Nephron progenitor cell (in vitro differentiated cells): ENCODE results near the gene HOXB3.

ENCODE experiments used
- DNase-seq: peaks from one replicate; pipeline ENCODE4 v3.0.0; 2021
- H3K27ac Mint-ChIP-seq: 2 replicates; pipeline ENCODE4 v1.8.0; 2021; ENCODE audit warnings: mild to moderate bottlenecking, moderate library complexity, mixed read lengths
- H3K27me3 Mint-ChIP-seq: 2 replicates; pipeline ENCODE4 v1.8.0; 2021; ENCODE audit warnings: mild to moderate bottlenecking, low read depth, mixed read lengths; ENCODE audit not compliant: poor library complexity
- H3K36me3 Mint-ChIP-seq: 2 replicates; pipeline ENCODE4 v1.8.0; 2021; ENCODE audit warnings: low read depth, mixed read lengths
- H3K4me1 Mint-ChIP-seq: 2 replicates; pipeline ENCODE4 v1.8.0; 2021; ENCODE audit warnings: mixed read lengths
- H3K4me3 Mint-ChIP-seq: 2 replicates; pipeline ENCODE4 v1.8.0; 2021; ENCODE audit warnings: mild to moderate bottlenecking, moderate library complexity, mixed read lengths
- H3K9me3 Mint-ChIP-seq: 2 replicates; pipeline ENCODE4 v1.8.0; 2021; ENCODE audit warnings: mild to moderate bottlenecking, moderate library complexity, mixed read lengths
- TF ChIP-seq, protein P1 (sequence below): fragments of 200-600 bp; sonication (generic); IDR thresholded peaks from 2 replicates; pipeline ENCODE4 v1.5.0; 2021; ENCODE audit warnings: antibody characterized with exemption

Gene HOXB3

GRCh38 chr17:48589831-48590606 lies at the start of gene HOXB3:
HOXB3 (minus strand) TSS chr17:48590241; CDS start chr17:48552474, 37,767 bp downstream.
- DNase-seq = peak; percentile 80

DNA sequence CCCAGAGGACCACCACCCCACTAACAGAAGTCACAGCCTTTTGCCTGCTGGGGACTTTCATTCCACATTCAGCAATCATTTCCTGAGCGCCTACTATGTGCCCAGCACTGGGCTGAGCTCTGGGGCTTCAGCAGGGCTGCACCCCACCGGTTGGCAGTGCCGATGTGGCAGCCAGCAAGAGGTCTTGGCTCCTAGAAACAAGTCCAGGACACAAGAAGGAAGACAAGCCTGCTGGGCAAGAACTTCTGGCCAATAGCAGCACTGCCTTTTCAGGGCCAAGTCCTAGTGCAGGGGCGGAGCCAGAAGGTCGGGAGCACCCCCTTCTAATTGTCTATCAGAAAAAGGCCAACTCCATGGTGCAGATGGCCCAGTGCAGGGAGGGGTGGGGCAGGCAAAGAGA lies 49.1 kb upstream of the HOXB3 start:
- H3K4me1 Mint-ChIP-seq = peaks cover 98% of the 10 kb centered on the region

More at GRCh38 chr17:48589831-48590606, at the start of gene HOXB3:
- peak within 1 kb of the TSS; percentile 99 for H3K4me3 Mint-ChIP-seq
- H3K36me3 Mint-ChIP-seq = peaks cover 99% of the 10 kb centered on the region
- H3K9me3 Mint-ChIP-seq = peaks cover 4% of the 10 kb centered on the region
- H3K27ac Mint-ChIP-seq = peak within 1 kb of the TSS; percentile 100
- H3K4me1 Mint-ChIP-seq = peaks cover 7% of the 10 kb centered on the region
- peaks cover 23% of the 10 kb centered on the region for H3K27me3 Mint-ChIP-seq
- TF ChIP-seq, protein P1, sequence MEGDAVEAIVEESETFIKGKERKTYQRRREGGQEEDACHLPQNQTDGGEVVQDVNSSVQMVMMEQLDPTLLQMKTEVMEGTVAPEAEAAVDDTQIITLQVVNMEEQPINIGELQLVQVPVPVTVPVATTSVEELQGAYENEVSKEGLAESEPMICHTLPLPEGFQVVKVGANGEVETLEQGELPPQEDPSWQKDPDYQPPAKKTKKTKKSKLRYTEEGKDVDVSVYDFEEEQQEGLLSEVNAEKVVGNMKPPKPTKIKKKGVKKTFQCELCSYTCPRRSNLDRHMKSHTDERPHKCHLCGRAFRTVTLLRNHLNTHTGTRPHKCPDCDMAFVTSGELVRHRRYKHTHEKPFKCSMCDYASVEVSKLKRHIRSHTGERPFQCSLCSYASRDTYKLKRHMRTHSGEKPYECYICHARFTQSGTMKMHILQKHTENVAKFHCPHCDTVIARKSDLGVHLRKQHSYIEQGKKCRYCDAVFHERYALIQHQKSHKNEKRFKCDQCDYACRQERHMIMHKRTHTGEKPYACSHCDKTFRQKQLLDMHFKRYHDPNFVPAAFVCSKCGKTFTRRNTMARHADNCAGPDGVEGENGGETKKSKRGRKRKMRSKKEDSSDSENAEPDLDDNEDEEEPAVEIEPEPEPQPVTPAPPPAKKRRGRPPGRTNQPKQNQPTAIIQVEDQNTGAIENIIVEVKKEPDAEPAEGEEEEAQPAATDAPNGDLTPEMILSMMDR = no peak

GRCh38 chr17:48637323-48638260 lies 47.6 kb upstream of the HOXB3 start:
- peak; percentile 11 for DNase-seq
- Mint-ChIP-seq H3K27me3 (peaks cover 5% of the 10 kb centered on the region), H3K36me3 (peaks cover 5% of the 10 kb centered on the region), H3K9me3 (no peaks in the 10 kb centered on the region), H3K4me3 (peak overlapping the region; percentile 99), H3K27ac (peak overlapping the region; percentile 97), H3K4me1 (peaks cover 88% of the 10 kb centered on the region)
- TF ChIP-seq, protein P1 = no peak

More for the DNA sequence above, 49.1 kb upstream of the HOXB3 start:
- peak overlapping the region; percentile 83 for H3K27ac Mint-ChIP-seq
- TF ChIP-seq, protein P1 = no peak
- H3K4me3 Mint-ChIP-seq = peak overlapping the region; percentile 99
- DNase-seq = peak; percentile 55
- H3K9me3 Mint-ChIP-seq = no peaks in the 10 kb centered on the region
- H3K36me3 Mint-ChIP-seq = peaks cover 5% of the 10 kb centered on the region
- H3K27me3 Mint-ChIP-seq = no peaks in the 10 kb centered on the region

GRCh38 chr17:48636177-48637018 lies 46.4 kb upstream of the HOXB3 start:
- Mint-ChIP-seq H3K27me3 (peaks cover 5% of the 10 kb centered on the region), H3K4me1 (peaks cover 89% of the 10 kb centered on the region), H3K4me3 (peak overlapping the region; percentile 99), H3K27ac (peak overlapping the region; percentile 97), H3K36me3 (no peaks in the 10 kb centered on the region), H3K9me3 (no peaks in the 10 kb centered on the region)
- TF ChIP-seq, protein P1 = peak; percentile 73
- peak; percentile 99 for DNase-seq

GRCh38 chr17:48634493-48635208 lies 44.6 kb upstream of the HOXB3 start:
- Mint-ChIP-seq H3K9me3 (no peaks in the 10 kb centered on the region), H3K36me3 (peaks cover 10% of the 10 kb centered on the region), H3K27me3 (peaks cover 8% of the 10 kb centered on the region), H3K4me3 (peak overlapping the region; percentile 99), H3K27ac (peak overlapping the region; percentile 99), H3K4me1 (peaks cover 89% of the 10 kb centered on the region)
- DNase-seq = peak; percentile 9
- TF ChIP-seq, protein P1 = no peak
